Measurements from ENCODE around the gene STK32B.

STK32B gene

DNA sequence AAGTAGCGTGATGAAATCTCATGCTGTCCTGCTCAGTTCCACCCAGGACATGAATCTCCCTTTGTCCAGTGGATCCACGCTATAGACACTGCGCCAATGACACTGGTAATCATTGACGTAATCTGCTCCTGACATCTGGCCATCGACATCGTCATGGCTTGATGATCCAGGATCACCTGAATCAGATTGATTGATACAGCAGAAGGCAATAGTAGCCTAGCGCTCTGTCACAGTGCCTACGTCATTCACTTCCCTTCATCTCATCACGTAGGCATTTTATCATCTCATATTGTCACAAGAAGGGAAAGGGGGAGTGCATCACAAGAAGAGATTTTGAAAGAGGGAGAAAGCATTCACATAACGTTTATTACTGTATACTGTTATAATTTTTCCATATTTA, 68.8 kb downstream of the STK32B start:
- ChIA-PET CTCF (no interaction called here), POLR2A (no interaction called here)
- DNase-seq (ENCODE audit: extremely low spot score) = no peak

DNA sequence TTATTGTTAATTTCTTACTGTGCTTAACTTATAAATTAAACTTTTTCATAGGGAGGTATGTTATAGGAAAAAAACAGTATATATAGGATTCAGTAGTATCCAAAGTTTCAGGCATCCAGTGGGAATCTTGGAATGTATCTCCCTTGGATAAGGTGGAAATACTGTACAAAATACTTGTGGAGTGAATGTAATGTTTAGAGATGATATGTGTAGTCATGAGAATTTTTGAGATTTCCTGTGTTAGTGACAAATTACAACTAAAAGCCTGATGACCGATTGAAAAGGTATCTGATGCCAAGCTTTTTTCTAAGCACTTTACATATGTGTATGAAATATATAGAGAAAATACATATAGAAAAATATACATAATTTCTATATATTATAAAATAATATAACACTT, 69.2 kb downstream of the STK32B start:
- POLR2A ChIA-PET = no interaction called here
- CTCF ChIA-PET = no interaction called here
- TF ChIP-seq CTBP1 (IDR thresholded peaks at IDR 0.05; ENCODE audit: borderline replicate concordance) (no peak), SP1 (IDR thresholded peaks at IDR 0.05) (no peak), ZNF384 (IDR thresholded peaks at IDR 0.05) (no peak), BHLHE40 (IDR thresholded peaks at IDR 0.05; ENCODE audit: borderline replicate concordance) (no peak), TARDBP (IDR thresholded peaks at IDR 0.05) (no peak), HDGF (IDR thresholded peaks at IDR 0.05; ENCODE audit: borderline replicate concordance) (no peak), L3MBTL2 (conservative IDR thresholded peaks at IDR 0.05) (no peak), FOXK2 (IDR thresholded peaks at IDR 0.05) (no peak), NFRKB (IDR thresholded peaks at IDR 0.05) (no peak), ELF4 (IDR thresholded peaks at IDR 0.05) (no peak), ARNT (IDR thresholded peaks at IDR 0.05) (no peak), LEF1 (IDR thresholded peaks at IDR 0.05; ENCODE audit: borderline replicate concordance) (no peak), FOXA1 (IDR thresholded peaks at IDR 0.05) (no peak), SUZ12 (IDR thresholded peaks at IDR 0.05) (no peak)
- TF ChIP-seq, protein P1, sequence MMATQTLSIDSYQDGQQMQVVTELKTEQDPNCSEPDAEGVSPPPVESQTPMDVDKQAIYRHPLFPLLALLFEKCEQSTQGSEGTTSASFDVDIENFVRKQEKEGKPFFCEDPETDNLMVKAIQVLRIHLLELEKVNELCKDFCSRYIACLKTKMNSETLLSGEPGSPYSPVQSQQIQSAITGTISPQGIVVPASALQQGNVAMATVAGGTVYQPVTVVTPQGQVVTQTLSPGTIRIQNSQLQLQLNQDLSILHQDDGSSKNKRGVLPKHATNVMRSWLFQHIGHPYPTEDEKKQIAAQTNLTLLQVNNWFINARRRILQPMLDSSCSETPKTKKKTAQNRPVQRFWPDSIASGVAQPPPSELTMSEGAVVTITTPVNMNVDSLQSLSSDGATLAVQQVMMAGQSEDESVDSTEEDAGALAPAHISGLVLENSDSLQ (IDR thresholded peaks at IDR 0.05) = no peak
- no peak for DNase-seq (ENCODE audit: extremely low spot score)

More for the DNA sequence above, 68.8 kb downstream of the STK32B start:
- TF ChIP-seq L3MBTL2 (conservative IDR thresholded peaks at IDR 0.05) = no peak
- TF ChIP-seq SP1 (IDR thresholded peaks at IDR 0.05) = no peak
- TF ChIP-seq, protein P1 (IDR thresholded peaks at IDR 0.05) = no peak
- TF ChIP-seq BHLHE40 (IDR thresholded peaks at IDR 0.05; ENCODE audit: borderline replicate concordance) = no peak
- TF ChIP-seq ARNT (IDR thresholded peaks at IDR 0.05) = no peak
- no peak for TF ChIP-seq FOXK2 (IDR thresholded peaks at IDR 0.05)
- TF ChIP-seq LEF1 (IDR thresholded peaks at IDR 0.05; ENCODE audit: borderline replicate concordance) = no peak
- no peak for TF ChIP-seq FOXM1 (IDR thresholded peaks at IDR 0.05; ENCODE audit: borderline replicate concordance)

DNA sequence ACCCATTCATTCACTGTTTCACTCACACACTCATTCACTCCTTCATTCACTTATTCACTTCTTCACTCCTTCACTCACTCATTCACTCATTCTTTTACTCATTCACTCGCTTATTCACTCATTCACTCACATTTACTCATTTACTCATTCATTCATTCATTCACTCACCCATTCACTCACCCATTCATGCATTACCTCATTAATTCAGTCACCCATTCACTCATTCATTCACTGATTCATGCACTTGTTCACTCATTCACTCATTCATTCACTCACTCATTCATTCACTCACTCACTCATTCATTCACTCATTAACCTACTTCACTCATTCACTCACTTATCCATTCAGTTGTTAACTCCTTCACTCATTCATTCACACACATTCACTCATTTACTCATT, 70.8 kb downstream of the STK32B start:
- DNase-seq (ENCODE audit: extremely low spot score) = no peak
- ChIA-PET POLR2A (no interaction called here), CTCF (no interaction called here)
- TF ChIP-seq FOXK2 (IDR thresholded peaks at IDR 0.05) (no peak), LEF1 (IDR thresholded peaks at IDR 0.05; ENCODE audit: borderline replicate concordance) (no peak), ELF4 (IDR thresholded peaks at IDR 0.05) (no peak), FOXM1 (IDR thresholded peaks at IDR 0.05; ENCODE audit: borderline replicate concordance) (no peak), TARDBP (IDR thresholded peaks at IDR 0.05) (no peak), HDGF (IDR thresholded peaks at IDR 0.05; ENCODE audit: borderline replicate concordance) (no peak), CTBP1 (IDR thresholded peaks at IDR 0.05; ENCODE audit: borderline replicate concordance) (no peak), BHLHE40 (IDR thresholded peaks at IDR 0.05; ENCODE audit: borderline replicate concordance) (no peak), NFRKB (IDR thresholded peaks at IDR 0.05) (no peak), SP1 (IDR thresholded peaks at IDR 0.05) (no peak), SUZ12 (IDR thresholded peaks at IDR 0.05) (no peak), ZNF384 (IDR thresholded peaks at IDR 0.05) (no peak), ARNT (IDR thresholded peaks at IDR 0.05) (no peak), L3MBTL2 (conservative IDR thresholded peaks at IDR 0.05) (no peak), FOXA1 (IDR thresholded peaks at IDR 0.05) (no peak)
- TF ChIP-seq, protein P1 (IDR thresholded peaks at IDR 0.05) = no peak

DNA sequence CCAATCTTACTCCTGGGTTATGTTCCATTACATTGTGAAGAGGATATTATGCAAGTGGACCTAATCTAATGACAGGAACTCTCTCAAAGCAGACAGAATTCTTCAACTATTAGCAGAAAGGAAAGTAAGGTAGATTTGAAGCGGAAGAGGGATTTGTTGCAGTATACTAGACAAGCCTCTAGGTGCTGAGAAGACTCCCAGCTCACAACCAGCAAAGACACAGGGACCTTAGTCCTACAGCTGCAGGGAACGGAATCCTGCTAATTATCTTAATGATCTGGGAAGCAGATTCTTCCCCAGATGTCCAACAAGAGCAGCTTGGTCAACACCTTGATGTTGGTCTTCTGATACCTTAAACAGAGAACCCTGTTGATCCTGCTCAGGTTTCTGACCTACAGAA, 73.6 kb downstream of the STK32B start:
- POLR2A ChIA-PET = no interaction called here
- TF ChIP-seq CTBP1 (IDR thresholded peaks at IDR 0.05; ENCODE audit: borderline replicate concordance) (no peak), SP1 (IDR thresholded peaks at IDR 0.05) (no peak), BHLHE40 (IDR thresholded peaks at IDR 0.05; ENCODE audit: borderline replicate concordance) (no peak), NFRKB (IDR thresholded peaks at IDR 0.05) (no peak), FOXM1 (IDR thresholded peaks at IDR 0.05; ENCODE audit: borderline replicate concordance) (no peak), ELF4 (IDR thresholded peaks at IDR 0.05) (no peak), L3MBTL2 (conservative IDR thresholded peaks at IDR 0.05) (no peak), LEF1 (IDR thresholded peaks at IDR 0.05; ENCODE audit: borderline replicate concordance) (no peak), ARNT (IDR thresholded peaks at IDR 0.05) (no peak), TARDBP (IDR thresholded peaks at IDR 0.05) (no peak), SUZ12 (IDR thresholded peaks at IDR 0.05) (no peak), FOXK2 (IDR thresholded peaks at IDR 0.05) (no peak), HDGF (IDR thresholded peaks at IDR 0.05; ENCODE audit: borderline replicate concordance) (no peak), FOXA1 (IDR thresholded peaks at IDR 0.05) (no peak), ZNF384 (IDR thresholded peaks at IDR 0.05) (no peak)
- TF ChIP-seq, protein P1 (IDR thresholded peaks at IDR 0.05) = no peak
- CTCF ChIA-PET = interaction anchor here (0.6 to 0.9 kb wide), 2 partner anchors 12 to 62 kb away, joined by 3 to 4 read pairs; no protein-coding TSS in a partner anchor
- no peak for DNase-seq (ENCODE audit: extremely low spot score)

DNA sequence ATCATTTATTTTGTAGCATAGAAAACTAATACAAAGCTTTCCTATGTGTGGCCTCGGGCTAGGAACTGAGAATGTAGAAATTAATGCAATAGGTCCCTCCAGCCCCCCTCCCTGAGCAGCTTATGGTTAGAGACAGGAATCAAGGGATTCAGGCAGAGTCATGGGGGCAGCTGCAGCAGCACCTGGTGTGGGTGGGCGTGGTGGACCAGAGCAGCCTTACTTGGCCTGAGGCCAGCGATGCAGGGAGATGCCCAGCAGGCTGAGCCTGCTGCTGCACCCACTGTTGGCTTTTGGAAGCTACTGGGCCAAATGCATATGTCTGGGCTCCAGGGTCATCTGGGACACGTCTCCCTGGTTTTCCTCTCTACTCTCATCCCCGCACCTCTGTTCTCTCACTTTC, 74.0 kb downstream of the STK32B start:
- POLR2A ChIA-PET = no interaction called here
- no peak for DNase-seq (ENCODE audit: extremely low spot score)
- TF ChIP-seq FOXK2 (IDR thresholded peaks at IDR 0.05) = no peak
- CTCF ChIA-PET = interaction anchor here (0.6 to 0.9 kb wide), 2 partner anchors 13 to 62 kb away, joined by 3 to 4 read pairs; no protein-coding TSS in a partner anchor

DNA sequence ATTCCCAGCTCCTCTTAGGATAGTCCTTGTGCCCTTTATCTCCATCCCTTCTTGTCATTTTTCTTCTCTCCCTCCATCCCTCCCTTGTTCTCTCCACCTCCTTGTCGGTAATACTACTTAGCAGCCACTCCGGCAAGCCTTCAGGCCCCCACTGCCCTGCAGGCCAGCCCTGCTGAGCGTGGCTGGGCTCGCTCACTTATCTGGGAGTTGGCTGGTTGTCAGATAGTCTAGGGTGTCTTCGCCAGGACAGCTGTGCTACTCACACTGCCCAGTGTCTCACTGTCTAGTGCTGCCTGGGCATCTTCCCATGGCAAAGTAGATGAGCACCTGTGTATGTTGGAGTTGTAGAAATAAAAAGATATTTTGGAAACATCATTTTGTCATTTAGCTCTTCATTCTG, 75.0 kb downstream of the STK32B start:
- no peak for DNase-seq (ENCODE audit: extremely low spot score)
- ChIA-PET POLR2A (no interaction called here), CTCF (no interaction called here)
- no peak for TF ChIP-seq FOXA1 (IDR thresholded peaks at IDR 0.05)
- TF ChIP-seq ELF4 (IDR thresholded peaks at IDR 0.05) = no peak
- TF ChIP-seq HDGF (IDR thresholded peaks at IDR 0.05; ENCODE audit: borderline replicate concordance) = no peak
- no peak for TF ChIP-seq SUZ12 (IDR thresholded peaks at IDR 0.05)
- no peak for TF ChIP-seq ARNT (IDR thresholded peaks at IDR 0.05)
- no peak for TF ChIP-seq BHLHE40 (IDR thresholded peaks at IDR 0.05; ENCODE audit: borderline replicate concordance)
- TF ChIP-seq SP1 (IDR thresholded peaks at IDR 0.05) = no peak
- TF ChIP-seq TARDBP (IDR thresholded peaks at IDR 0.05) = no peak
- no peak for TF ChIP-seq ZNF384 (IDR thresholded peaks at IDR 0.05)
- no peak for TF ChIP-seq LEF1 (IDR thresholded peaks at IDR 0.05; ENCODE audit: borderline replicate concordance)
- no peak for TF ChIP-seq FOXM1 (IDR thresholded peaks at IDR 0.05; ENCODE audit: borderline replicate concordance)
- TF ChIP-seq CTBP1 (IDR thresholded peaks at IDR 0.05; ENCODE audit: borderline replicate concordance) = no peak
- no peak for TF ChIP-seq FOXK2 (IDR thresholded peaks at IDR 0.05)
